ENCODE data around the gene CDC14A.

GRCh38 chr1:100380635-100381034 lies 28.3 kb downstream of the CDC14A start:
- TF ChIP-seq CTCF (IDR thresholded peaks at IDR 0.05; ENCODE audit: insufficient read depth, low read length, poor library complexity, severe bottlenecking) (no peak), EZH2phosphoT487 (conservative IDR thresholded peaks at IDR 0.05; ENCODE audit: low read length) (no peak)
